GM23338 (cell line): ENCODE results near the gene RASSF10.

Experiments
- CREB1 ChIP-seq: fragments of 250-450 bp; sonication (Bioruptor Pico); IDR thresholded peaks from 2 replicates; pipeline ENCODE4 v1.5.0; 2020; ENCODE audit warnings: low read depth, mild to moderate bottlenecking, moderate library complexity
- CTCF ChIP-seq, 2 experiments: fragments of 200-600 bp in 1 of 2; sonication (generic) in 1 of 2; conservative IDR thresholded peaks; 2 replicates each; pipeline versions ENCODE4 v1.5.1 to v1.6.1; 2016 to 2017; ENCODE audit warnings: antibody characterized with exemption in 2 of 2, low read depth in 2 of 2, mild to moderate bottlenecking in 2 of 2, moderate library complexity in 1 of 2
- EZH2 ChIP-seq: fragments of 200-600 bp; sonication (generic); IDR thresholded peaks from one replicate; pipeline ENCODE4 v1.8.0; 2017; ENCODE audit warnings: antibody characterized with exemption, mild to moderate bottlenecking, low read depth; ENCODE audit not compliant: unreplicated experiment
- EZH2phosphoT487 ChIP-seq: fragments of 200-600 bp; sonication (generic); IDR thresholded peaks from one replicate; pipeline ENCODE4 v1.8.1; 2018; ENCODE audit warnings: antibody characterized with exemption; ENCODE audit not compliant: unreplicated experiment
- JUNB ChIP-seq: IDR thresholded peaks from one replicate; pipeline ENCODE4 v1.6.1; 2016; ENCODE audit warnings: antibody characterized with exemption; ENCODE audit not compliant: unreplicated experiment
- NANOG ChIP-seq: IDR thresholded peaks from 2 replicates; pipeline ENCODE4 v1.6.1; 2016; ENCODE audit warnings: antibody characterized with exemption, borderline replicate concordance
- POLR2AphosphoS5 ChIP-seq: IDR thresholded peaks from 2 replicates; pipeline ENCODE4 v1.6.1; 2016; ENCODE audit warnings: antibody characterized with exemption, low read depth
- REST ChIP-seq: IDR thresholded peaks from one replicate; pipeline ENCODE4 v1.6.1; 2018; ENCODE audit warnings: antibody characterized with exemption; ENCODE audit not compliant: unreplicated experiment
- STAT1 ChIP-seq: IDR thresholded peaks from one replicate; pipeline ENCODE4 v1.6.1; 2016; ENCODE audit warnings: antibody characterized with exemption; ENCODE audit not compliant: unreplicated experiment
- ZNF114 ChIP-seq: fragments of 250-450 bp; sonication (Bioruptor Pico); IDR thresholded peaks from 2 replicates; pipeline ENCODE4 v1.5.0; 2020; ENCODE audit warnings: mild to moderate bottlenecking, moderate library complexity
- ZNF331 ChIP-seq: fragments of 250-450 bp; sonication (Bioruptor Pico); IDR thresholded peaks from 2 replicates; pipeline ENCODE4 v1.5.0; 2020; ENCODE audit warnings: low read depth, mild to moderate bottlenecking, moderate library complexity
- ZNF462 ChIP-seq: fragments of 250-450 bp; sonication (Bioruptor Pico); IDR thresholded peaks from 2 replicates; pipeline ENCODE4 v1.5.0; 2020; ENCODE audit warnings: mild to moderate bottlenecking, moderate library complexity
- TF ChIP-seq, protein P1 (sequence below): IDR thresholded peaks from 2 replicates; pipeline ENCODE4 v1.6.1; 2016; ENCODE audit warnings: antibody characterized with exemption

- TF ChIP-seq EZH2, result no peak
- no peak for TF ChIP-seq CTCF (conservative IDR thresholded peaks at IDR 0.05; ENCODE audit: low read depth in 2 of 2)
- TF ChIP-seq, protein P1, sequence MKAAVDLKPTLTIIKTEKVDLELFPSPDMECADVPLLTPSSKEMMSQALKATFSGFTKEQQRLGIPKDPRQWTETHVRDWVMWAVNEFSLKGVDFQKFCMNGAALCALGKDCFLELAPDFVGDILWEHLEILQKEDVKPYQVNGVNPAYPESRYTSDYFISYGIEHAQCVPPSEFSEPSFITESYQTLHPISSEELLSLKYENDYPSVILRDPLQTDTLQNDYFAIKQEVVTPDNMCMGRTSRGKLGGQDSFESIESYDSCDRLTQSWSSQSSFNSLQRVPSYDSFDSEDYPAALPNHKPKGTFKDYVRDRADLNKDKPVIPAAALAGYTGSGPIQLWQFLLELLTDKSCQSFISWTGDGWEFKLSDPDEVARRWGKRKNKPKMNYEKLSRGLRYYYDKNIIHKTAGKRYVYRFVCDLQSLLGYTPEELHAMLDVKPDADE, result no peak
- no peak for TF ChIP-seq POLR2AphosphoS5
- no peak for TF ChIP-seq REST
- no peak for TF ChIP-seq CREB1 (CRISPR knock-in tag)
- no peak for TF ChIP-seq NANOG
- TF ChIP-seq EZH2phosphoT487, result no peak
- no peak for TF ChIP-seq JUNB
- no peak for TF ChIP-seq STAT1
- no peak for TF ChIP-seq ZNF331 (CRISPR knock-in tag)
- no peak for TF ChIP-seq ZNF462 (CRISPR knock-in tag)
- no peak for TF ChIP-seq ZNF114
Measured at GRCh38 chr11:12966002-12966401, 43.1 kb upstream of the RASSF10 start.
